Gastrocnemius medialis (tissue), 4 donors: Measurements from ENCODE around the gene GTF3C1.

Experiments used
- POLR2A ChIP-seq, 2 donors: fragments of 450-650 bp; IDR thresholded peaks; one replicate each; pipeline ENCODE4 v1.6.1; 2017; ENCODE audit warnings: antibody characterized with exemption in 2 of 2, mild to moderate bottlenecking in 2 of 2, moderate library complexity in 2 of 2
- TF ChIP-seq, protein P1 (sequence below), 5 experiments: fragments of 450-650 bp in 3 of 5; fragments of 200-600 bp in 2 of 5; sonication (generic) in 2 of 5; IDR thresholded peaks in 4 of 5; conservative IDR thresholded peaks in 1 of 5; 1 replicate in 4 of 5; 2 replicates in 1 of 5; pipeline ENCODE4 v1.5.1; 2016 to 2019; ENCODE audit warnings: antibody characterized with exemption in 5 of 5, mild to moderate bottlenecking in 3 of 5, moderate library complexity in 3 of 5

DNA sequence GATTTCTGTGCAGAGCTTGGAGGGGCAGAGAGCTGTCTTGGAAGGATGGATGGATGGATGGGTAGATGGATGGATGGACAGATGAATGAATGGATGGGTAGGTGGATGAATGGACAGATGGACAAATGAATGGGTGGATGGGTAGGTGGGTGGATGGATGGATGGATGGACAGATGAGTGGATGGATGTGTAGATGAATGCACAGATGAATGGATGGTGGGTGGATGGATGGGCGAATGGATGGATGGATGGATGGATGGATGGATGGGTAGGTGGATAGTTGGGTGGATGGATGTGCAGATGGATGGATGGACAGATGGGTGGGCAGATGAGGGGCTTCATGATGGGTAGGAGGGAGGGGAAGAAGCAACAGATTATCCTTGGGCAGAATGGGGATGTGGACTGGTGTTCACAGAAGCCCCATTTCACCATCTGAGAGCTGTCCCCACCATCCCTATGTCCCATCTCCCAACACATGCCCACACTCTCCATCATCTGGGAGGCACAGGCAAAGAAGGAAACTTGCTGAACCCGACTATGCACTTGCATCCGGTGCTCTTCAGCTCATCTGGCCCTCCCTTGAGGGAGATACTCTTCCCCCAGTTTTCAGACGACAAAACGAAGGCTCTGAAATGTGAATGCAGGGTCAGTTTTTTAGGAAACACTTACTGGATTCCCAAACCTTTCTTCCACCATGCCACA is 90.6 kb downstream of the GTF3C1 start:
- no peak for TF ChIP-seq POLR2A (IDR thresholded peaks at IDR 0.05)
- TF ChIP-seq, protein P1, sequence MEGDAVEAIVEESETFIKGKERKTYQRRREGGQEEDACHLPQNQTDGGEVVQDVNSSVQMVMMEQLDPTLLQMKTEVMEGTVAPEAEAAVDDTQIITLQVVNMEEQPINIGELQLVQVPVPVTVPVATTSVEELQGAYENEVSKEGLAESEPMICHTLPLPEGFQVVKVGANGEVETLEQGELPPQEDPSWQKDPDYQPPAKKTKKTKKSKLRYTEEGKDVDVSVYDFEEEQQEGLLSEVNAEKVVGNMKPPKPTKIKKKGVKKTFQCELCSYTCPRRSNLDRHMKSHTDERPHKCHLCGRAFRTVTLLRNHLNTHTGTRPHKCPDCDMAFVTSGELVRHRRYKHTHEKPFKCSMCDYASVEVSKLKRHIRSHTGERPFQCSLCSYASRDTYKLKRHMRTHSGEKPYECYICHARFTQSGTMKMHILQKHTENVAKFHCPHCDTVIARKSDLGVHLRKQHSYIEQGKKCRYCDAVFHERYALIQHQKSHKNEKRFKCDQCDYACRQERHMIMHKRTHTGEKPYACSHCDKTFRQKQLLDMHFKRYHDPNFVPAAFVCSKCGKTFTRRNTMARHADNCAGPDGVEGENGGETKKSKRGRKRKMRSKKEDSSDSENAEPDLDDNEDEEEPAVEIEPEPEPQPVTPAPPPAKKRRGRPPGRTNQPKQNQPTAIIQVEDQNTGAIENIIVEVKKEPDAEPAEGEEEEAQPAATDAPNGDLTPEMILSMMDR (IDR thresholded peaks at IDR 0.05 in 4 of 5, conservative IDR thresholded peaks at IDR 0.05 in 1 of 5): no peak
